CD4-positive, alpha-beta T cell (primary cell): ENCODE results near the gene ZNF286A. TPM values are rescaled to one million over a fixed set of nuclear protein-coding genes. Genes with fewer than 3 reads are reported as not detected.
"Not testable (repeated sequence)": the region's sequence is repeated elsewhere in the genome, so short reads cannot be mapped to it uniquely, and the experiment has no call there.

ENCODE experiments used
- ATAC-seq: fragments of 200-7000 bp; cut with Tn5 transposase; one replicate; pipeline ENCODE4 v1.10.0; 2022; ENCODE audit warnings: mild to moderate bottlenecking; ENCODE audit not compliant: poor library complexity
- CTCF ChIA-PET: fragments of 350-600 bp; sonication (Branson Sonifier 250); formaldehyde crosslinking; loops from one replicate; lab custom pipeline; 2021; ENCODE audit warnings: antibody characterized with exemption, inconsistent platforms; lab: Charles Lee
- POLR2A ChIA-PET: fragments of 350-600 bp; sonication (Branson Sonifier 250); formaldehyde crosslinking; loops from one replicate; lab custom pipeline; 2021; ENCODE audit warnings: antibody characterized with exemption, inconsistent platforms; lab: Charles Lee
- DNase-seq, 14 experiments: peaks; one replicate each; pipeline ENCODE4 v3.0.0-alpha.2; 2013 to 2020; ENCODE audit warnings: mixed read lengths in 2 of 14
- H3K27ac ChIP-seq, 2 donors: one replicate each; pipeline versions ENCODE4 v1.5.1 to v1.7.0; 2013; ENCODE audit warnings: low read length in 2 of 2, low read depth in 1 of 2, mild to moderate bottlenecking in 1 of 2
- H3K27me3 ChIP-seq, 2 experiments: 1 replicate in 1 of 2; 2 replicates in 1 of 2; pipeline versions ENCODE4 v1.6.1 to v1.7.0; 2013; ENCODE audit warnings: low read length in 2 of 2, control low read depth in 1 of 2, mild to moderate bottlenecking in 1 of 2, moderate library complexity in 1 of 2; ENCODE audit not compliant: insufficient read depth in 2 of 2, control insufficient read depth in 1 of 2
- H3K36me3 ChIP-seq: one replicate; pipeline ENCODE4 v1.6.1; 2013; ENCODE audit warnings: low read length, control low read depth; ENCODE audit not compliant: insufficient read depth
- H3K4me1 ChIP-seq: one replicate; pipeline ENCODE4 v1.6.1; 2013; ENCODE audit warnings: low read length, control low read depth; ENCODE audit not compliant: insufficient read depth
- H3K4me3 ChIP-seq: one replicate; pipeline ENCODE4 v1.5.1; 2013; ENCODE audit warnings: mild to moderate bottlenecking, low read length, moderate library complexity
- H3K9me3 ChIP-seq, 2 experiments: 1 replicate in 1 of 2; 2 replicates in 1 of 2; pipeline versions ENCODE4 v1.6.1 to v1.7.0; 2013; ENCODE audit warnings: low read length in 2 of 2, mild to moderate bottlenecking in 2 of 2, control low read depth in 1 of 2, moderate library complexity in 1 of 2; ENCODE audit not compliant: control insufficient read depth in 1 of 2, insufficient read depth in 1 of 2
- H3K27ac Mint-ChIP-seq: one replicate; pipeline ENCODE4 v1.8.0; 2020; ENCODE audit warnings: mixed read lengths
- H3K27me3 Mint-ChIP-seq: one replicate; pipeline ENCODE4 v1.8.0; 2021; ENCODE audit warnings: mixed read lengths
- H3K36me3 Mint-ChIP-seq: one replicate; pipeline ENCODE4 v1.8.0; 2021; ENCODE audit warnings: low read depth, mixed read lengths
- H3K4me1 Mint-ChIP-seq: one replicate; pipeline ENCODE4 v1.8.0; 2021; ENCODE audit warnings: low read depth, mixed read lengths
- H3K4me3 Mint-ChIP-seq: one replicate; pipeline ENCODE4 v1.8.0; 2020; ENCODE audit warnings: mild to moderate bottlenecking, mixed read lengths
- H3K9me3 Mint-ChIP-seq: one replicate; pipeline ENCODE4 v1.8.0; 2020; ENCODE audit warnings: mixed read lengths
- intact Hi-C, 2 experiments: fragments of 100-400 bp; cut with DNase I in 1 of 2; cut with micrococcal nuclease in 1 of 2; formaldehyde crosslinking; loops; one replicate each; pipeline versions ENCODE4 v1.15.1 to v1.9.0; 2023 to 2025; cut with DNase I, micrococcal nuclease
- total RNA-seq, 174 experiments: library from RNA in 2 of 174; stranded (reverse) in 2 of 174; gene quantifications; one replicate each; pipeline ENCODE4 v1.2.3 and lab custom pipeline; 2021 to 2026
- TF ChIP-seq, protein P1 (sequence below): fragments of 200-600 bp; IDR thresholded peaks from one replicate; pipeline ENCODE4 v1.8.0; 2022; ENCODE audit warnings: antibody characterized with exemption, mild to moderate bottlenecking

ZNF286A gene
- total RNA-seq, 2 experiments from 2014 or later: 14.4 to 19.4 TPM

DNA sequence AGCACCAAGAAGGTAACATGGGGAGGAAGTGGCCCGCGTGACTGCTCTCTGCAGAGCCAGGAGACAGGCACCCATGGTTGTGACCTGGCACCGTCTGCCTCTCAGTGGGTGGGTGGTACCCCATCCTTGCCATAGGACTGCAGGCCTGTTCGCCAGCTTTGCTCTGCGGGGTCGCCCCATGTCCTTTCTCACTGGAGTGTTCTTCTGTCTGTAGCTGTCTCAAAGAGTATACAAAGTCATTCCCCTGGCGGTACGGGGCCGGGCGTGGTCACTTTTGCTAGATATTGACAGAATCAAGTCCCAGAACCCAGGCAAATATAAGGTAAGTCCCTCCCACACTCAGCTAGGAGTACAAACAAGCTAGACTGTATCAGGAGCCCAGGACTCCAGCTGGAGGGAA lies 38.5 kb downstream of the ZNF286A start:
- Histone ChIP-seq H3K4me1 (no peaks in the 10 kb centered on the region), H3K36me3 (no peaks in the 10 kb centered on the region), H3K27ac (no peak overlapping the region), H3K4me3 (no peak overlapping the region), H3K9me3 (no peaks in the 10 kb centered on the region), H3K27me3 (no peaks in the 10 kb centered on the region)
- H3K4me1 Mint-ChIP-seq: no peaks in the 10 kb centered on the region
- no peaks in the 10 kb centered on the region for H3K36me3 Mint-ChIP-seq
- TF ChIP-seq, protein P1, sequence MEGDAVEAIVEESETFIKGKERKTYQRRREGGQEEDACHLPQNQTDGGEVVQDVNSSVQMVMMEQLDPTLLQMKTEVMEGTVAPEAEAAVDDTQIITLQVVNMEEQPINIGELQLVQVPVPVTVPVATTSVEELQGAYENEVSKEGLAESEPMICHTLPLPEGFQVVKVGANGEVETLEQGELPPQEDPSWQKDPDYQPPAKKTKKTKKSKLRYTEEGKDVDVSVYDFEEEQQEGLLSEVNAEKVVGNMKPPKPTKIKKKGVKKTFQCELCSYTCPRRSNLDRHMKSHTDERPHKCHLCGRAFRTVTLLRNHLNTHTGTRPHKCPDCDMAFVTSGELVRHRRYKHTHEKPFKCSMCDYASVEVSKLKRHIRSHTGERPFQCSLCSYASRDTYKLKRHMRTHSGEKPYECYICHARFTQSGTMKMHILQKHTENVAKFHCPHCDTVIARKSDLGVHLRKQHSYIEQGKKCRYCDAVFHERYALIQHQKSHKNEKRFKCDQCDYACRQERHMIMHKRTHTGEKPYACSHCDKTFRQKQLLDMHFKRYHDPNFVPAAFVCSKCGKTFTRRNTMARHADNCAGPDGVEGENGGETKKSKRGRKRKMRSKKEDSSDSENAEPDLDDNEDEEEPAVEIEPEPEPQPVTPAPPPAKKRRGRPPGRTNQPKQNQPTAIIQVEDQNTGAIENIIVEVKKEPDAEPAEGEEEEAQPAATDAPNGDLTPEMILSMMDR: no peak
- H3K27me3 Mint-ChIP-seq: peaks cover 5% of the 10 kb centered on the region
- DNase-seq (no peak), ATAC-seq (no peak)
- no peak overlapping the region for H3K4me3 Mint-ChIP-seq
- intact Hi-C loops: no loop called here
- H3K9me3 Mint-ChIP-seq: no peaks in the 10 kb centered on the region
- POLR2A ChIA-PET: no interaction called here
- H3K27ac Mint-ChIP-seq: no peak overlapping the region
- CTCF ChIA-PET: no interaction called here

- DNase-seq, H3K36me3 Mint-ChIP-seq, H3K9me3 Mint-ChIP-seq, CTCF ChIA-PET, H3K27ac ChIP-seq, H3K4me1 ChIP-seq, H3K4me3 ChIP-seq, H3K36me3 ChIP-seq, H3K4me1 Mint-ChIP-seq, POLR2A ChIA-PET, H3K27ac Mint-ChIP-seq, H3K4me3 Mint-ChIP-seq, intact Hi-C loops, H3K9me3 ChIP-seq, H3K27me3 ChIP-seq, H3K27me3 Mint-ChIP-seq, ATAC-seq: not testable (repeated sequence)
These were observed 39.7 kb downstream of the ZNF286A start for GRCh38 chr17:15739259-15739658.

GRCh38 chr17:15740041-15740440 lies 40.5 kb downstream of the ZNF286A start:
- H3K9me3 ChIP-seq, H3K36me3 Mint-ChIP-seq, H3K4me3 Mint-ChIP-seq, H3K27me3 ChIP-seq, H3K4me1 ChIP-seq, H3K4me3 ChIP-seq, CTCF ChIA-PET, POLR2A ChIA-PET, H3K27ac Mint-ChIP-seq, H3K9me3 Mint-ChIP-seq, H3K36me3 ChIP-seq, DNase-seq, H3K27ac ChIP-seq, H3K4me1 Mint-ChIP-seq, ATAC-seq, intact Hi-C loops: not testable (repeated sequence)
- peaks cover 11% of the 10 kb centered on the region for H3K27me3 Mint-ChIP-seq

GRCh38 chr17:15740570-15741120 lies 41.1 kb downstream of the ZNF286A start:
- ATAC-seq: no peak
- no peaks in the 10 kb centered on the region for H3K36me3 Mint-ChIP-seq
- no peaks in the 10 kb centered on the region for H3K36me3 ChIP-seq
- no peaks in the 10 kb centered on the region for H3K9me3 Mint-ChIP-seq
- H3K27ac ChIP-seq: no peak overlapping the region
- no peaks in the 10 kb centered on the region for H3K4me1 Mint-ChIP-seq
- peaks cover 0 to 5% of the 10 kb centered on the region in 2 experiments for H3K27me3 ChIP-seq
- DNase-seq: no peak
- H3K27ac Mint-ChIP-seq: no peak overlapping the region
- intact Hi-C loops: no loop called here
- no peaks in the 10 kb centered on the region for H3K9me3 ChIP-seq
- H3K4me3 Mint-ChIP-seq: no peak overlapping the region
- TF ChIP-seq, protein P1: no peak
- H3K4me1 ChIP-seq: no peaks in the 10 kb centered on the region
- CTCF ChIA-PET: no interaction called here
- no peak overlapping the region for H3K4me3 ChIP-seq
- peaks cover 15% of the 10 kb centered on the region for H3K27me3 Mint-ChIP-seq
- POLR2A ChIA-PET: no interaction called here
